Measurements from ENCODE around the gene NUAK2.

The NUAK2 gene

DNA sequence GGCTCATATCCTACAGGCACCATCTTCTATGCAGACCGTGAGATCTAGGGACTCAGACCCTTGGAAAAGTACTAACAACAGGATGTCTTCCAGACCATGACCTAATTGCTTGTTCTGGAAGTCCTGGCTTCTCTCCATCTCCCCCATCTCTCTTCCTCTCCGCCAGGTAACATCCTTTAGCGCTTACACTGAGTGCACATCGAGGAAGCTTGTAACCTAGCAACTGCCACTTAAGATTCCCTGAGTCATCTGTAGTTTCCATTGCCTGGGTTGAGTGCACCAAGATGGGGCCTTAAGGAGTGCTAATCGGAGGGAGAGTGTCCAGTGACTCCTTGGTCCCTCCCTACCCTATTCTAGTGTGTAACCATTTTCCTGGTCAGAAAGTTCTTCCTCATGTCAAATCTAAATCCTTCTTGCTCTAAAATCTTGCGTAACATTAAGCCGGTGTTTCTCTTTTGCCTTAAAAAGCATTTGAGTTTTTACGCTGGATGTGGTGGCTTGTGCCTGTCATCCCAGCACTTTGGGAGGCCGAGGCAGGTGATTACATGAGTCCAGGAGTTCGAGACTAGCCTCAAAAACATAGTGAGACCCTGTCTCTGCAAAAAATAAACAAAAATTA, 25.5 kb upstream of the NUAK2 start:
- Histone ChIP-seq H3K27me3 (ENCODE audit: control insufficient read depth in 1 of 2, insufficient read depth in 2 of 2, low read length in 2 of 2) (peaks cover 31% of the 10 kb centered on the region in 2 donors), H3K36me3 (ENCODE audit: control insufficient read depth in 1 of 2, insufficient read depth in 2 of 2, low read length in 2 of 2) (no peaks in the 10 kb centered on the region)

DNA sequence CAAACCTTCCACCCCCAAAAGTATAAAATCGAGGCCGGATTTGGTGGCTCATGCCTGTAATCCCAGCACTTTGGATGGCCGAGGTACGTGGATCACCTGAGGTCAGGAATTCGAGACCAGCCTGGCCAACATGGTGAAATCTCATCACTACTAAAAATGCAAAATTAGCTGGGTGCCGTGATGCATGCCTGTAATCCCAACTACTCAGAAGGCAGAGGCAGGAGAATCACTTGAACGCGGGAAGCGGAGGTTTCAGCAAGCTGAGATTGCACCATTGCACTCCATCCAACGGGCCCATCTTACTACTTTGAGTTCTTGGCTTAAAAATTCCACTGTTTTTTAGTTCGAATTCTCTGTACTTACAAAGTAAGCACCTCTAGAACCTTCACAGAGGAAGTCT, 24.2 kb upstream of the NUAK2 start:
- no peak overlapping the region for H3K4me3 ChIP-seq (ENCODE audit: low read depth in 1 of 2, low read length in 2 of 2)
- H3K27ac ChIP-seq (ENCODE audit: low read depth, low read length) = no peak overlapping the region
- H3K27me3 ChIP-seq (ENCODE audit: control insufficient read depth in 1 of 2, insufficient read depth in 2 of 2, low read length in 2 of 2) = peaks cover 31% of the 10 kb centered on the region in 2 donors
- no peak overlapping the region for H3K9ac ChIP-seq (ENCODE audit: low read depth in 1 of 2, low read length in 2 of 2)
- no peaks in the 10 kb centered on the region for H3K36me3 ChIP-seq (ENCODE audit: control insufficient read depth in 1 of 2, insufficient read depth in 2 of 2, low read length in 2 of 2)
- H3K9me3 ChIP-seq (ENCODE audit: control insufficient read depth in 1 of 2, low read length in 2 of 2) = no peaks in the 10 kb centered on the region
- peaks cover 0 to 21% of the 10 kb centered on the region in 2 donors for H3K4me1 ChIP-seq (ENCODE audit: control insufficient read depth in 1 of 2, insufficient read depth in 2 of 2, low read length in 2 of 2)

More for the DNA sequence above, 25.5 kb upstream of the NUAK2 start:
- peaks cover 0 to 23% of the 10 kb centered on the region in 2 donors for H3K4me1 ChIP-seq (ENCODE audit: control insufficient read depth in 1 of 2, insufficient read depth in 2 of 2, low read length in 2 of 2)
- H3K9ac ChIP-seq (ENCODE audit: low read depth in 1 of 2, low read length in 2 of 2) = no peak overlapping the region
- H3K27ac ChIP-seq (ENCODE audit: low read depth, low read length) = no peak overlapping the region
- H3K9me3 ChIP-seq (ENCODE audit: control insufficient read depth in 1 of 2, low read length in 2 of 2) = no peaks in the 10 kb centered on the region
- H3K4me3 ChIP-seq (ENCODE audit: low read depth in 1 of 2, low read length in 2 of 2) = no peak overlapping the region

- no peak overlapping the region for H3K9ac ChIP-seq (ENCODE audit: low read depth in 1 of 2, low read length in 2 of 2)
- no peak overlapping the region for H3K27ac ChIP-seq (ENCODE audit: low read depth, low read length)
- no peaks in the 10 kb centered on the region for H3K9me3 ChIP-seq (ENCODE audit: control insufficient read depth in 1 of 2, low read length in 2 of 2)
- H3K4me1 ChIP-seq (ENCODE audit: control insufficient read depth in 1 of 2, insufficient read depth in 2 of 2, low read length in 2 of 2) = peaks cover 0 to 21% of the 10 kb centered on the region in 2 donors
- peak overlapping the region; percentile 30 to 51 for H3K4me3 ChIP-seq (ENCODE audit: low read depth in 1 of 2, low read length in 2 of 2)
- H3K27me3 ChIP-seq (ENCODE audit: control insufficient read depth in 1 of 2, insufficient read depth in 2 of 2, low read length in 2 of 2) = peaks cover 31% of the 10 kb centered on the region in 2 donors
- no peaks in the 10 kb centered on the region for H3K36me3 ChIP-seq (ENCODE audit: control insufficient read depth in 1 of 2, insufficient read depth in 2 of 2, low read length in 2 of 2)
Observed at GRCh38 chr1:205344066-205344928, 22.8 kb upstream of the NUAK2 start.

DNA sequence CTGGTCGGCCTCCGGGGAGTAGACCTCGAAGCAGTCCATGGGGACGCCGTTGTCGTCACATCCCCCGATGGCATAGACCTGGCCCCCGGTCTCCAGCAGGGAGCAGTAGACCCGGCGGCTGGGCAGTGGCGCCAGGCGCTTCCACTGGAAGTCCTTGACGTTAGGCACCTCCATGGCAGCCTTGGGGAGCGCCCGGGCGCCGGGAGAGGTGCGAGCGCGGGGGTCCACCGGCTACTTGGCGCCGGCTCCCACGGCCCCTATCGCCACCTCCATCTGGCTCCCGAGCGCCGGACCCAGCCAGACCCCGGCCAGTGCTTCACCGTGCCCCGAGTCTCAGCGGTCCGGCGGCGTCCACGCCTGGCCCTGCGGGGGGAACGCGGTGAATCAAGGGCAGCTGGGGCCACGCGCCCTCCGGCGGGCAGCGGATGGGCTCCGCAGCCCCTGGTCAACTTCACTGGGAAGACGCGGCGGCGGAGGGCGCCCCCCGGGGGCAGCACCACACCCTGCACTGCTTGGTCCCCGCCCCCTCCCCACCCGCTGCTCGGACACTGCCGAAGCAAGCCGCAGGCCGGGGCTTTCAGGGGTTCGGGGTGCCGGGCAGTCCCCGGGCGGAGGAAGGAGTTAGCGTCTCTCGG, 22.0 kb upstream of the NUAK2 start:
- H3K27me3 ChIP-seq (ENCODE audit: control insufficient read depth in 1 of 2, insufficient read depth in 2 of 2, low read length in 2 of 2) = peaks cover 31% of the 10 kb centered on the region in 2 donors

GRCh38 chr1:205342986-205343385, 21.4 kb upstream of the NUAK2 start:
- Histone ChIP-seq H3K9me3 (ENCODE audit: control insufficient read depth in 1 of 2, low read length in 2 of 2) (no peaks in the 10 kb centered on the region), H3K4me1 (ENCODE audit: control insufficient read depth in 1 of 2, insufficient read depth in 2 of 2, low read length in 2 of 2) (peaks cover 0 to 14% of the 10 kb centered on the region in 2 donors), H3K36me3 (ENCODE audit: control insufficient read depth in 1 of 2, insufficient read depth in 2 of 2, low read length in 2 of 2) (no peaks in the 10 kb centered on the region), H3K27me3 (ENCODE audit: control insufficient read depth in 1 of 2, insufficient read depth in 2 of 2, low read length in 2 of 2) (peaks cover 31% of the 10 kb centered on the region in 2 donors), H3K9ac (ENCODE audit: low read depth in 1 of 2, low read length in 2 of 2) (no peak overlapping the region), H3K27ac (ENCODE audit: low read depth, low read length) (no peak overlapping the region), H3K4me3 (ENCODE audit: low read depth in 1 of 2, low read length in 2 of 2) (no peak overlapping the region)

More for the DNA sequence above, 22.0 kb upstream of the NUAK2 start:
- Histone ChIP-seq H3K9ac (ENCODE audit: low read depth in 1 of 2, low read length in 2 of 2) (no peak overlapping the region), H3K4me1 (ENCODE audit: control insufficient read depth in 1 of 2, insufficient read depth in 2 of 2, low read length in 2 of 2) (peaks cover 0 to 14% of the 10 kb centered on the region in 2 donors), H3K27ac (ENCODE audit: low read depth, low read length) (no peak overlapping the region), H3K4me3 (ENCODE audit: low read depth in 1 of 2, low read length in 2 of 2) (peak overlapping the region; percentile 30 to 51), H3K9me3 (ENCODE audit: control insufficient read depth in 1 of 2, low read length in 2 of 2) (no peaks in the 10 kb centered on the region), H3K36me3 (ENCODE audit: control insufficient read depth in 1 of 2, insufficient read depth in 2 of 2, low read length in 2 of 2) (no peaks in the 10 kb centered on the region)

GRCh38 chr1:205340676-205341075, 19.1 kb upstream of the NUAK2 start:
- Histone ChIP-seq H3K4me1 (ENCODE audit: control insufficient read depth in 1 of 2, insufficient read depth in 2 of 2, low read length in 2 of 2) (peaks cover 0 to 14% of the 10 kb centered on the region in 2 donors), H3K27ac (ENCODE audit: low read depth, low read length) (no peak overlapping the region), H3K4me3 (ENCODE audit: low read depth in 1 of 2, low read length in 2 of 2) (no peak overlapping the region), H3K9me3 (ENCODE audit: control insufficient read depth in 1 of 2, low read length in 2 of 2) (no peaks in the 10 kb centered on the region), H3K9ac (ENCODE audit: low read depth in 1 of 2, low read length in 2 of 2) (no peak overlapping the region), H3K36me3 (ENCODE audit: control insufficient read depth in 1 of 2, insufficient read depth in 2 of 2, low read length in 2 of 2) (no peaks in the 10 kb centered on the region), H3K27me3 (ENCODE audit: control insufficient read depth in 1 of 2, insufficient read depth in 2 of 2, low read length in 2 of 2) (peaks cover 23 to 30% of the 10 kb centered on the region in 2 donors)

DNA sequence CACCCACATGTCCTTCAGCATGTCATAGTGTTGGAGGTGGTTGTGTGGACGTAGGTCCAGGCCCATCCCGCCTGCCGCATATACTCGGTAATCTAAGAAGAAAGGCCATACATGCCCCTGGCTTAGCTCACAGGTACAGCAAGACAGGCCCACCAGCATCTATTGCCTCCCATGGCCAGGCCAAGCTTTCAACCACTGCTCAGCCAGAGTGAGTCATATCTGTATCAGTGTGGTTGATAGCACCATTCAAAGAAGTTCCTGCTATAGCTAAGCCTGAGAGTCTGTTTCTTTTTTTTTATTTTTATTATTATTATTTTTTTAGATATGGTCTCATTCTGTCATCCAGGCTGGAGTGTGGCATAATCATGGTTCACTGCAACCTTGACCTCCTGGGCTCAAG, 18.2 kb upstream of the NUAK2 start:
- H3K4me1 ChIP-seq (ENCODE audit: control insufficient read depth in 1 of 2, insufficient read depth in 2 of 2, low read length in 2 of 2) = peaks cover 0 to 14% of the 10 kb centered on the region in 2 donors
- no peak overlapping the region for H3K27ac ChIP-seq (ENCODE audit: low read depth, low read length)
- H3K36me3 ChIP-seq (ENCODE audit: control insufficient read depth in 1 of 2, insufficient read depth in 2 of 2, low read length in 2 of 2) = no peaks in the 10 kb centered on the region
- peaks cover 20 to 23% of the 10 kb centered on the region in 2 donors for H3K27me3 ChIP-seq (ENCODE audit: control insufficient read depth in 1 of 2, insufficient read depth in 2 of 2, low read length in 2 of 2)
- no peak overlapping the region for H3K9ac ChIP-seq (ENCODE audit: low read depth in 1 of 2, low read length in 2 of 2)
- no peak overlapping the region for H3K4me3 ChIP-seq (ENCODE audit: low read depth in 1 of 2, low read length in 2 of 2)
- H3K9me3 ChIP-seq (ENCODE audit: control insufficient read depth in 1 of 2, low read length in 2 of 2) = no peaks in the 10 kb centered on the region

DNA sequence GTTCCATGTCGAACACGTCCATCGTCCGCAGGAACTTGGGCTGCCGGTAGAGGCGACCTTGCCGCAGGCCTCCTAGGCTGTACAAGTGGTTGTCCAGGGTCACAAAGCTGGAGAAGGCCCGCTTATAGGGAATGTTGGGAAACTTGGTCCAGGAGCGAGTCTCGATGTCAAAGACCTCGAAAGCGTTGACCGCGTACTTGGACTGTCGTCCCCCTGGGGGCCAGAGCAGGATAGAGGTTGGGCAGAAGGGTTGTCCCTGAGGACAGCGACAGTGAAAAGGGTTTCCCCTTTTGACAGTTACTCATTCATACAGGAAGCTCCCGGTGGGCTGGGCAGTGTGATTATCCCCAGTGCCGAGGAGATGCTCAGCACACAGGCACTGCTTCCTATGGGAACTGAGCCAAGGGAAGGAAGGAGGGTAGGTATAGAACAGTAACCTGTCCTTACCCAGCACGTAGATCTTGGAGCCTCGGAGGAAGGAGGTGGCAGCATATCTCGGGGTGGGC, 17.7 kb upstream of the NUAK2 start:
- Histone ChIP-seq H3K9me3 (ENCODE audit: control insufficient read depth in 1 of 2, low read length in 2 of 2) (no peaks in the 10 kb centered on the region), H3K4me1 (ENCODE audit: control insufficient read depth in 1 of 2, insufficient read depth in 2 of 2, low read length in 2 of 2) (peaks cover 0 to 11% of the 10 kb centered on the region in 2 donors), H3K36me3 (ENCODE audit: control insufficient read depth in 1 of 2, insufficient read depth in 2 of 2, low read length in 2 of 2) (no peaks in the 10 kb centered on the region), H3K27ac (ENCODE audit: low read depth, low read length) (no peak overlapping the region), H3K9ac (ENCODE audit: low read depth in 1 of 2, low read length in 2 of 2) (no peak overlapping the region), H3K4me3 (ENCODE audit: low read depth in 1 of 2, low read length in 2 of 2) (no peak overlapping the region), H3K27me3 (ENCODE audit: control insufficient read depth in 1 of 2, insufficient read depth in 2 of 2, low read length in 2 of 2) (peaks cover 15 to 18% of the 10 kb centered on the region in 2 donors)

DNA sequence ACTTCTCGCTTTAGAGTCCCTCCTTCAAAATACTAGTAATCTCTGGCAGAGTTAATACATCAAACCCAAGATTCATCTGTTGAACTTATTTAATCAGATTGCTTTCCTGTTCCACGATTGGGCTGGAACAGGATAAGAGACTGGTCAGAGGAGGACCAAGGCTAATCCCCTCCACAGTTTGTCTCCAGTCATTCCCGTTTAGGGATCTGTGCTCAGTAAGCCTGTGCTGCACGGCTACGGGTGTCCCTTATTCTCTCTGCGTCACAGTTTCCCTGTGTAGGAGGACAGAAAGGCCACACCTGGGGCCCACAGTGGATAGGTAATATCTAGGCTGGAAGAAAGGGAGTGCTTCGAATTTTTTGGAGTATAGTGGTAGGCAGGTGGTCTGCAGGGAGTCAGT, 16.5 kb upstream of the NUAK2 start:
- peaks cover 0 to 1% of the 10 kb centered on the region in 2 donors for H3K4me1 ChIP-seq (ENCODE audit: control insufficient read depth in 1 of 2, insufficient read depth in 2 of 2, low read length in 2 of 2)
- peaks cover 9 to 12% of the 10 kb centered on the region in 2 donors for H3K27me3 ChIP-seq (ENCODE audit: control insufficient read depth in 1 of 2, insufficient read depth in 2 of 2, low read length in 2 of 2)
- H3K27ac ChIP-seq (ENCODE audit: low read depth, low read length) = no peak overlapping the region
- H3K9ac ChIP-seq (ENCODE audit: low read depth in 1 of 2, low read length in 2 of 2) = no peak overlapping the region
- H3K9me3 ChIP-seq (ENCODE audit: control insufficient read depth in 1 of 2, low read length in 2 of 2) = no peaks in the 10 kb centered on the region
- H3K36me3 ChIP-seq (ENCODE audit: control insufficient read depth in 1 of 2, insufficient read depth in 2 of 2, low read length in 2 of 2) = no peaks in the 10 kb centered on the region
- no peak overlapping the region for H3K4me3 ChIP-seq (ENCODE audit: low read depth in 1 of 2, low read length in 2 of 2)

GRCh38 chr1:205337481-205337880, 15.9 kb upstream of the NUAK2 start:
- H3K9ac ChIP-seq (ENCODE audit: low read depth in 1 of 2, low read length in 2 of 2) = no peak overlapping the region
- no peak overlapping the region for H3K4me3 ChIP-seq (ENCODE audit: low read depth in 1 of 2, low read length in 2 of 2)

More at GRCh38 chr1:205337481-205337880, 15.9 kb upstream of the NUAK2 start:
- peaks cover 4 to 6% of the 10 kb centered on the region in 2 donors for H3K27me3 ChIP-seq (ENCODE audit: control insufficient read depth in 1 of 2, insufficient read depth in 2 of 2, low read length in 2 of 2)
- no peak overlapping the region for H3K27ac ChIP-seq (ENCODE audit: low read depth, low read length)
- no peaks in the 10 kb centered on the region for H3K36me3 ChIP-seq (ENCODE audit: control insufficient read depth in 1 of 2, insufficient read depth in 2 of 2, low read length in 2 of 2)
- no peaks in the 10 kb centered on the region for H3K4me1 ChIP-seq (ENCODE audit: control insufficient read depth in 1 of 2, insufficient read depth in 2 of 2, low read length in 2 of 2)
- no peaks in the 10 kb centered on the region for H3K9me3 ChIP-seq (ENCODE audit: control insufficient read depth in 1 of 2, low read length in 2 of 2)

Measured in duodenal mucosa (tissue), 2 donors.